ENCODE results near the gene SRGAP2B.
"Not testable (repeated sequence)": the region's sequence is repeated elsewhere in the genome, so short reads cannot be mapped to it uniquely, and the experiment has no call there.

Gene SRGAP2B

GRCh38 chr1:145045571-145046273 is 49.4 kb downstream of the SRGAP2B start:
- not testable (repeated sequence) for DNase-seq (ENCODE audit: low read depth in 2 of 2)

GRCh38 chr1:145041519-145041918 is 53.6 kb downstream of the SRGAP2B start:
- DNase-seq (ENCODE audit: low read depth in 2 of 2): not testable (repeated sequence)

GRCh38 chr1:145036019-145036418 is 59.1 kb downstream of the SRGAP2B start:
- DNase-seq (ENCODE audit: low read depth in 2 of 2): not testable (repeated sequence)

GRCh38 chr1:145033523-145033922 is 61.6 kb downstream of the SRGAP2B start:
- DNase-seq (ENCODE audit: low read depth in 2 of 2): not testable (repeated sequence)

GRCh38 chr1:145027251-145027650 is 67.9 kb downstream of the SRGAP2B start:
- not testable (repeated sequence) for DNase-seq (ENCODE audit: low read depth in 2 of 2)

GRCh38 chr1:145025286-145025685 is 69.8 kb downstream of the SRGAP2B start:
- not testable (repeated sequence) for DNase-seq (ENCODE audit: low read depth in 2 of 2)

GRCh38 chr1:145022259-145022658 is 72.9 kb downstream of the SRGAP2B start:
- DNase-seq (ENCODE audit: low read depth in 2 of 2): not testable (repeated sequence)

- DNase-seq (ENCODE audit: low read depth in 2 of 2): not testable (repeated sequence)
Observed at GRCh38 chr1:145021749-145022148, 73.4 kb downstream of the SRGAP2B start.

GRCh38 chr1:145019709-145020108 is 75.4 kb downstream of the SRGAP2B start:
- not testable (repeated sequence) for DNase-seq (ENCODE audit: low read depth in 2 of 2)

GRCh38 chr1:145017725-145018124 is 77.4 kb downstream of the SRGAP2B start:
- DNase-seq (ENCODE audit: low read depth in 2 of 2): not testable (repeated sequence)

- not testable (repeated sequence) for DNase-seq (ENCODE audit: low read depth in 2 of 2)
Observed at GRCh38 chr1:145016492-145016862, 78.7 kb downstream of the SRGAP2B start.

- DNase-seq (ENCODE audit: low read depth in 2 of 2): not testable (repeated sequence)
Observed at GRCh38 chr1:145015744-145016491, 79.2 kb downstream of the SRGAP2B start.

- DNase-seq (ENCODE audit: low read depth in 2 of 2): not testable (repeated sequence)
Observed at GRCh38 chr1:145013353-145013752, 81.8 kb downstream of the SRGAP2B start.

- DNase-seq (ENCODE audit: low read depth in 2 of 2): not testable (repeated sequence)
Observed at GRCh38 chr1:145011811-145012210, 83.3 kb downstream of the SRGAP2B start.

- not testable (repeated sequence) for DNase-seq (ENCODE audit: low read depth in 2 of 2)
Observed at GRCh38 chr1:145010580-145010979, 84.5 kb downstream of the SRGAP2B start.

GRCh38 chr1:145009928-145010327 is 85.2 kb downstream of the SRGAP2B start:
- not testable (repeated sequence) for DNase-seq (ENCODE audit: low read depth in 2 of 2)

GRCh38 chr1:145008388-145008787 is 86.7 kb downstream of the SRGAP2B start:
- DNase-seq (ENCODE audit: low read depth in 2 of 2): not testable (repeated sequence)

- not testable (repeated sequence) for DNase-seq (ENCODE audit: low read depth in 2 of 2)
Observed at GRCh38 chr1:145005142-145005541, 90.0 kb downstream of the SRGAP2B start.

- DNase-seq (ENCODE audit: low read depth in 2 of 2): not testable (repeated sequence)
Observed at GRCh38 chr1:145001381-145001780, 93.7 kb downstream of the SRGAP2B start.

- not testable (repeated sequence) for DNase-seq (ENCODE audit: low read depth in 2 of 2)
Observed at GRCh38 chr1:145000743-145001326, 94.3 kb downstream of the SRGAP2B start.

- not testable (repeated sequence) for DNase-seq (ENCODE audit: low read depth in 2 of 2)
Observed at GRCh38 chr1:145000074-145000742, 94.9 kb downstream of the SRGAP2B start.

- not testable (repeated sequence) for DNase-seq (ENCODE audit: low read depth in 2 of 2)
Observed at GRCh38 chr1:144998981-144999273, 96.2 kb downstream of the SRGAP2B start.

All from stimulated activated CD4-positive, alpha-beta T cell treated with anti-CD3 and anti-CD28 coated beads, Interleukin-15, amount 100 ng/mL, for 48 hours (primary cell).